GM18858 (cell line): ENCODE results near the gene ZNF664.
"Not testable (repeated sequence)": the region's sequence is repeated elsewhere in the genome, so short reads cannot be mapped to it uniquely, and the experiment has no call there.

ENCODE experiments used
- ATAC-seq: cut with Tn5 transposase; IDR thresholded peaks from one replicate; pipeline ENCODE4 v1.9.1; 2021; ENCODE audit not compliant: unreplicated experiment

Gene ZNF664

GRCh38 chr12:123941000-123941399, 32.0 kb upstream of the ZNF664 start:
- ATAC-seq, result no peak

- no peak for ATAC-seq
These were observed 31.3 kb upstream of the ZNF664 start for GRCh38 chr12:123941624-123942237.

- no peak for ATAC-seq
These were observed 30.8 kb upstream of the ZNF664 start for GRCh38 chr12:123942238-123942653.

DNA sequence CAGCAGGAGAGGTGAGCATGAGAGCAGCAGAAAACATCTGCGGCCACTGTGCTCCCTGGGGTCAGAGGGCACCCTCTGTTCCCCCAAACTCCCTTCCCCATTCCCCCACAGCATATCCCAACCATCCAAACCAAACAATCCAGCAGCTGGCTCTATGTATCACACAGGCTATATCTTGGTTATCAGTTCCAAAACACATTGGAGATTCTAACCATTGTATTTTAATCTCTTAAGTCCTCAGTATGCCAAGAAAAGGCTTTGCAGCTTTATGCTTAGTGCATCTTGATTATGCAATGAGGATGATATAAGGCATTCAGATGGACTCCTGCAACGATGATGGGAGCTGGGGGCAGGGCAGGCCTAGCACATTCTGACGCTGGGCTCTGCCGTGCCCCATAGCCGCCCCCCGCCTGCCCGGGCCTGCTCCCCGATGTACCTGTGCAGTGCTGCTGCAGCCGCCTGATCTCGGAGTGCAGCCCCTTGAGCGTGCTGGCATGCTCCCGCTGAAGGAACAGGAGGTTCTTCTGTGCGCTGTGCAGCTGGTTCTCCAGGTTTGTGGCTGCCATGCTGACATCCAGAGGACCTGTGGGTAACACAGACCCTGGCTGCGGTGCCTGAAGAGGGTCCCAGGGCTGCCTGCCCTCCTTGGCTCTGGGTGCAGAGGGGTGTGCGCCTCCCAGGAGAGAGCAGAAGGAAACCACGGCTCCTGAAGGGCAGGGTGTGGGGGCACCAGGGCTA, 29.9 kb upstream of the ZNF664 start:
- no peak for ATAC-seq

- no peak for ATAC-seq
These were observed 29.2 kb upstream of the ZNF664 start for GRCh38 chr12:123943816-123944215.

GRCh38 chr12:123944696-123945095, 28.3 kb upstream of the ZNF664 start:
- ATAC-seq, result no peak

DNA sequence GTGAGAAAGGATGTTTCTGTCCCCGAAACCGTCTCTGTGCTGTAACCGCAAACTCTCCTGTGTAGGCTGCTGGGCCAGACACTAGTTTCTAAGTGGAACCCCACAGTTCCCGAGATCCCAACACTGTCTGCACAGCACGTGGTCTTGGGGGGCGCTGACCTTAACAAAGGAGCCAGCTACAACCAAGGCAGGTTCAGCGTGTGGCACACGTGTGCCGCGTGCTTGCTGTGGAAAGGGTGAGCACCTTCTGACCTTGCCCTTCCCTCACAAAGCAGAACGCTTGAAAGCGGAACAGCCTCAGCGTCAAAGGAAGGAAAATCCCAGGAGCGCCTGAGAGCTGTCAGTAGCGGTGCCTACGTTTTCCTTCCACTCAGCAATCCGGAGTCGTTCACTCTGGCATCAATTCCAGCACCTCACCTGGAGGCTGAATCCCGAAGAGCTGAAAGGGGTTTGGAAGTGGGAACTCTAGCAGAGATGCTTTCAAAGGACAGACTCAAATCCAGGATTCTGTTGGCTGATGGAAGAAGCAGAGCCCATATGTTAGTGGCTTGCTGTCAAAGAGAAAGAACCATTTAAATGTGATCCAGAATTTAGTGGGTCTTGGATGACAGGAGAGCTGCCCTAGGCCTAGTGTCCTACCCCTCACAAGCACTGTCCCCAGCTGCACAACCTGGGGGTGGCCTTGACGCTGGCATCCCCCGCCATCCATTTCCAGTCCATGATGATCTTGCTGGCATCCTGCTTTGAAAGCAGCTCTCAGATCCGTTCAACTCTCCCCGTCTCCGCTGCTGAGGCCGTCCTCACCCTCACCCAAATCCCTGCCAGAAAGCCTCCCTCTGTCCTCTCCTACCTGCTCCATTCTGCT, 27.5 kb upstream of the ZNF664 start:
- ATAC-seq, result no peak

GRCh38 chr12:123946152-123946515, 26.9 kb upstream of the ZNF664 start:
- ATAC-seq, result no peak

DNA sequence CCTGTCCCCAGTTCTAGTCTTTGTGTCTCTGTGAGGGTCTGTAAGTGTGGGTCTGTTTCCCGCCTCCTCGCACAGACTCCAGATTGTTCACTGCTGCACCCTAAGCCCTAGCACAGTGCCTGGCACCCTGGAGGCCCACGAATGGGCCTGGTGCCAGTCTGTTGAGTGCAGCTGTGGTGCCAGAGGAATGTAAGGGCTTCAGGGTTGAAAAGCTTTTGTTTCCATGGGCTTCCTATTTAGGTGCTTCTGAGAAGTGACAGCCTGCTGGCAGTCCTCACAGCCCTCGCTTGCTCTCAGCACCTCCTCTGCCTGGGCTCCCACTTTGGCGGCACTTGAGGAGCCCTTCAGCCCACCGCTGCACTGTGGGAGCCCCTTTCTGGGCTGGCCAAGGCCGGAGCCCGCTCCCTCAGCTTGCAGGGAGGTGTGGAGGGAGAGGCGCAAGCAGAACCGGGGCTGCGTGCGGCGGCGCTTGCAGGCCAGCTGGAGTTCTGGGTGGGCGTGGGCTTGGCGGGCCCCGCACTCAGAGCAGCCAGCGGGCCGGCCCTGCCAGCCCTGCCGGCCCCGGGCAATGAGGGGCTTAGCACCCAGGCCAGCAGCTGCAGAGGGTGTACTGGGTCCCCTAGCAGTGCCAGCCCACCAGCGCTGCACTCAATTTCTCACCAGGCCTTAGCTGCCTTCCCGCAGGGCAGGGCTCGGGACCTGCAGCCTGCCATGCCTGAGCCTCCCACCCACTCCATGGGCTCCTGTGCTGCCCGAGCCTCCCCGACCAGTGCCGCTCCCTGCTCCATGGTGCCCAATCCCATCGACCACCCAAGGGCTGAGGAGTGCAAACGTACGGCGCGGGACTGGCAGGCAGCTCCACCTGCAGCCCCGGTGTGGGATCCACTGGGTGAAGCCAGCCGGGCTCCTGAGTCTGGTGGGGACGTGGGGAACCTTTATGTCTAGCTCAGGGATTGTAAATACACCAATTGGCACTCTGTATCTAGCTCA, 26.2 kb upstream of the ZNF664 start:
- ATAC-seq, result not testable (repeated sequence)

DNA sequence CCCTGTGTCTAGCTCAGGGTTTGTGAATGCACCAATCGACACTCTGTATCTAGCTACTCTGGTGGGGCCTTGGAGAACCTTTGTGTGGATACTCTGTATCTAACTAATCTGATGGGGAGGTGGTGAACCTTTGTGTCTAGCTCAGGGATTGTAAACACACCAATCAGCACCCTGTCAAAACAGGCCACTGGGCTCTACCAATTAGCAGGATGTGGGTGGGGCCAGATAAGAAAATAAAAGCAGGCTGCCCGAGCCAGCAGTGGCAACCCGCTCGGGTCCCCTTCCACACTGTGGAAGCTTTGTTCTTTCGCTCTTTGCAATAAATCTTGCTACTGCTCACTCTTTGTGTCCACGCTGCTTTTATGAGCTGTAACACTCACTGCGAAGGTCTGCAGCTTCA, 25.5 kb upstream of the ZNF664 start:
- ATAC-seq, result not testable (repeated sequence)

DNA sequence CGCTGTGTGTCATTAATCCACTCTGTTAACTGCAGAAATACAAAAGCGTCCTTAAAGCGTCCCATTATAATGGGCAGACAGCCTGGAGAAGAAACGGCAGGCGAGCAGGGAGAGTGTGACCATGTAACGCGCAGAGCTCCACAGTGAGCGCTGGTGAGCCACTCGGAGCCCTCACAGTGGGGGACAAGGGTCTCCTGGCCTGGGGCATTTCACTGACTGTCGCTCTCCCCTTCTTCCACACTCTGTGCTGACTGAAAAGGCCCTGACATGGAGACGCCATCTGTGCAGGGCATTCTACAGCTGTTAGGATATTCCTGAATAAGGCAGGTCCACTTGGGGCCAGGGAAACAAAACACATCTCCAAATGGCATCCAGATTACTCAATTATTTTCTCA, 24.6 kb upstream of the ZNF664 start:
- ATAC-seq, result no peak

DNA sequence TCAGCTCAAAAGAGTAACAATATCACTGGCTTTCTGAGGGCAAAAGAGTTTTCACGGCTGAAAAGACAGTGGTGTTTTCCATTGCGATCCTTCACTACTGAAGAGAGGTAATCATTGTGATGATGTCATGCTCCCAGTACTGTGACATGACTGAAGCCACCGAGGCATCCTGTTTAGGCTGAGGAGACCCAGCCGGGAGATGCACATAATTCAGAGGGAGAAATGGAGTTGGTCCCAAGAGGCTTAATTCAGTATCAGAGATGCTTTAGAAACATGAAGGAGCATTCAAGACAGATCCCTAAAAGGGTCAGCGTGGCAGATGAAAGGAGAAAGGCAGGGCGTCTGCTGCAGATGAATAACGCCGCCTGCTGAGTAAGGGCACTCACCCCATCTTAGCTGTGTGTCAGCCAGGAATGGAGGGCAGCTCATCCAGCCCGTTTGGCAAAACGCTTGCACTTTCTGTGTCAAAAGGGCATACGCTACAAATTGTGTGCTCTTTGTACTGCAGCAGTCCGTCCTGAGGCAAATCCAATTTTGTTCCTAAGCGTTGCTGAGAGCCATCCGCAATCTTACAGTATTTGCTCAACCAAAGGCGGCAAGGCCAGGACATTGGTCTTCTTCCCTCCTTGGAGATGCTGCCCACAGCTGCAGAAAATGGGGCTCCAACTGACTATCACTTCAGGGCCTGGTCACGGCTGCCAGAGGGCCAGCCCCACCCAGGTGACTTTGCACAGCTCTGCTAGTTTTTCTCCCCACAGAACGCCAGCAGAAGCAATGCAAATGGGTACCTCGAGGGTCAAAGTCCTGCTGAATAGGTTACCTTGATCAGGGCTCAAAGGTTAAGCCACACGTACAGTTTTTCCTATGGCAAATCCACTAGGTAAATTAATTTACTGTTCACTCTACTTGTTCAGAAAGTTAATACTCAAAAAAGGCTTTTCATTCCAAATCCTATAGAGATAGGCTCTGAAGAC, 23.9 kb upstream of the ZNF664 start:
- ATAC-seq, result no peak

GRCh38 chr12:123949770-123950165, 23.2 kb upstream of the ZNF664 start:
- no peak for ATAC-seq

- ATAC-seq, result no peak
These were observed 22.3 kb upstream of the ZNF664 start for GRCh38 chr12:123950476-123951349.

- ATAC-seq, result no peak
These were observed 21.5 kb upstream of the ZNF664 start for GRCh38 chr12:123951467-123951866.

DNA sequence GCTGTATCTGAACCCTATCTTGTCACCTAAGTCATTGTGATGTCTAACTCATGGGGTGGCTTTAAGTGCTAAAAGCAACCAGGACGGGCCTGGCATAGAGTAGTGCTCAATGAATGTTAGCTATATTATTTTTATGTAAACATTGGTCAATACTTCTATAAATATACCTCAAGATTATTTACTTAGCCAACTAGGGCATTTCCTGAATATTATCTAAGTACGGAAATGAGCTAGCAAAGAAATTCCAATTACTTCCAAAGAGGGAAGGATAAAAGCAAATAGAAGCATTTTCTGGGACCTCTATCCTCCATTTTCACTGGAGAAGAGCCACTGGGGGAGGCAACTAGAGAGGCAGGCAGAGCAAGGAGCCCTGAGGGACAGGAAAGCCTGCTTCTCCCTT, 21.0 kb upstream of the ZNF664 start:
- ATAC-seq, result no peak

DNA sequence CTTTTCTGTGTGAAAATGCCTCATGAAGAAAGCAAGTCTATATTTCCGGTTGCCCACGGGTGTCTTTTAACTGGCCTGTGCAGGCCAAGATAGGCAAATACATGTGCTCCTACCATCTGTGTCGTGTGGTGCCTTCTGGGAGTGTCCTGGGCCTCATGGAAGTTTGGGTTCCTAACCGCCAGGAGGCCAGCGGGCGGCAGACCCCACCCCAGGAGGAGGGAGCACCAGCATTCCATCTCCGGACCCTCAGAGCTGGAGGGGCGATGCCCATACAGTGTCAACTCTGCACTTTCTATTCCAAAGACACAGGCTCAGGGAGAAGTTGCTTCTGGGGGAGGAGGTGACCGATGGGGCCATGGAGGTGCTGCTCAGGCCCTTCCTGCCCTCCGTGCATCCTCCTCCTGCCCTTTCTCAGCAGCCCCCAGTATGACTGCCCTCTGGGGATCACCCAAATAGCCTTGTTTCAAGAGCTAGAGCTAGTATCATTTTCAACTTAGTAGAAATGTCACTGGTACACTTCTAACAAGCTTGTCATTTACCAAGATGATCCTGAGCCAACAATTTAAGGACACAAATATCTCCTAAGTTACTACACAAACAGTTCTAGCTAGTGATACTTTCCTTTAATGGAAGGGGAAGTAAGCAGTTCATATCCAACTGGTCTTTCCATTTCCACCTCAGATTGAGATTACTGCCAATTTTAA, 18.2 kb upstream of the ZNF664 start:
- no peak for ATAC-seq

DNA sequence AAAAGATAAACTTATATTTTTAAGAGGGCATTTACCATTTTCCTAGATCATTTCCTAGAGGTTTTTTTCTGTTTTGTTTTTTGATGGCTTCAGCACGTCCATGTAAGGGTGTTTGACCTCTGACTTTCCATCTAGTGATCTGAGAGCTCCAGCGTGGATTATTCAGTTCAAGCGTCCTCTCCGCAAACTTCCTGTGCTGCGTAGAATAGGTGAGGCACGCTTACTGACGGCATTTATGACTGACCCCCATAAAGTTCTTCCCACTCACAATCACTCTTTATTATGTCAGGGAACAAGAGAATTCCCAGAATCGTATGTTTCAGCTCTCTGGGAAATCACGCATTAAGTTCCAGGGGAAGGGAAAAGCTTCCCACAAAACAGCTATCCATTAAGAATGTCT, 16.8 kb upstream of the ZNF664 start:
- ATAC-seq, result no peak
